SJCRH30 (cell line): ENCODE data around the gene SPATS2L. TPM values are rescaled to one million over a fixed set of nuclear protein-coding genes. Genes with fewer than 3 reads are reported as not detected.
A peak's percentile ranks its signal among the peaks of the same experiment; 100 is the strongest.

Experiments used
- DNase-seq, 2 experiments: peaks; one replicate each; pipeline ENCODE4 v3.0.0-alpha.2; 2015 to 2020
- H3K27ac ChIP-seq: fragments of 250-450 bp; sonication (Bioruptor Pico); 2 replicates; pipeline ENCODE4 v1.5.1; 2020; ENCODE audit warnings: mild to moderate bottlenecking, moderate library complexity
- H3K27me3 ChIP-seq: fragments of 250-450 bp; sonication (Bioruptor Pico); 2 replicates; pipeline ENCODE4 v1.5.1; 2020; ENCODE audit warnings: mild to moderate bottlenecking, moderate library complexity
- H3K36me3 ChIP-seq: fragments of 250-450 bp; sonication (Bioruptor Pico); 2 replicates; pipeline ENCODE4 v1.5.1; 2020; ENCODE audit warnings: mild to moderate bottlenecking, moderate library complexity
- H3K4me1 ChIP-seq: fragments of 250-450 bp; sonication (Bioruptor Pico); 2 replicates; pipeline ENCODE4 v1.5.1; 2020; ENCODE audit warnings: mild to moderate bottlenecking, moderate library complexity
- H3K4me3 ChIP-seq: fragments of 250-450 bp; sonication (Bioruptor Pico); 2 replicates; pipeline ENCODE4 v1.5.1; 2020; ENCODE audit warnings: mild to moderate bottlenecking, moderate library complexity
- H3K9me3 ChIP-seq: fragments of 250-450 bp; sonication (Bioruptor Pico); replicated peaks from 2 replicates; pipeline ENCODE4 v1.5.1; 2020; ENCODE audit warnings: mild to moderate bottlenecking, moderate library complexity
- total RNA-seq: library from RNA; depleted of rRNA; stranded (reverse); fragments of >200 nt; shearing (Covaris generic); gene quantifications from 2 replicates; pipeline ENCODE4 v1.2.3, GENCODE V29; 2014

SPATS2L gene
- total RNA-seq, 1 experiment from 2014 or later, result 339 TPM

GRCh38 chr2:200302940-200303727 lies 3.4 kb upstream of the SPATS2L start:
- Histone ChIP-seq H3K9me3 (no peaks in the 10 kb centered on the region), H3K27me3 (no peaks in the 10 kb centered on the region), H3K36me3 (peaks cover 6% of the 10 kb centered on the region), H3K4me3 (no peak overlapping the region), H3K27ac (peak overlapping the region; percentile 77; the same call in 1 of the 2 replicates), H3K4me1 (peaks cover 62% of the 10 kb centered on the region)
- no peak for DNase-seq

- Histone ChIP-seq H3K36me3 (peaks cover 27% of the 10 kb centered on the region), H3K4me1 (peaks cover 51% of the 10 kb centered on the region), H3K4me3 (peak overlapping the region; percentile 94), H3K27ac (peak overlapping the region; percentile 98), H3K9me3 (no peaks in the 10 kb centered on the region), H3K27me3 (no peaks in the 10 kb centered on the region)
- peak; percentile 61 to 73 for DNase-seq
Measured at GRCh38 chr2:200305797-200306195, 697 bp upstream of the SPATS2L start.

- Histone ChIP-seq H3K4me1 (peaks cover 50% of the 10 kb centered on the region), H3K9me3 (no peaks in the 10 kb centered on the region), H3K4me3 (peak overlapping the region; percentile 94), H3K27me3 (no peaks in the 10 kb centered on the region), H3K36me3 (peaks cover 38% of the 10 kb centered on the region), H3K27ac (peak overlapping the region; percentile 98)
- peak; percentile 51 to 57 for DNase-seq
Measured at GRCh38 chr2:200306931-200307723, 634 bp downstream of the SPATS2L start.

- peaks cover 42% of the 10 kb centered on the region for H3K4me1 ChIP-seq
- H3K4me3 ChIP-seq, result peak overlapping the region; percentile 94
- H3K27me3 ChIP-seq, result no peaks in the 10 kb centered on the region
- peaks cover 46% of the 10 kb centered on the region for H3K36me3 ChIP-seq
- peak in 1 of 2 experiments; percentile 58 for DNase-seq
- peak overlapping the region; percentile 98 for H3K27ac ChIP-seq
- H3K9me3 ChIP-seq, result no peaks in the 10 kb centered on the region
Measured at GRCh38 chr2:200307724-200308545, 1.4 kb downstream of the SPATS2L start.

GRCh38 chr2:200308546-200309295 lies 2.2 kb downstream of the SPATS2L start:
- peaks cover 44% of the 10 kb centered on the region for H3K4me1 ChIP-seq
- DNase-seq, result peak in 1 of 2 experiments; percentile 70
- H3K4me3 ChIP-seq, result peak overlapping the region; percentile 94
- H3K27ac ChIP-seq, result peak overlapping the region; percentile 98
- H3K36me3 ChIP-seq, result peaks cover 54% of the 10 kb centered on the region
- H3K9me3 ChIP-seq, result no peaks in the 10 kb centered on the region
- no peaks in the 10 kb centered on the region for H3K27me3 ChIP-seq

- Histone ChIP-seq H3K27ac (peak overlapping the region; percentile 98), H3K9me3 (no peaks in the 10 kb centered on the region), H3K4me3 (peak overlapping the region; percentile 94), H3K36me3 (peaks cover 60% of the 10 kb centered on the region), H3K27me3 (no peaks in the 10 kb centered on the region), H3K4me1 (peaks cover 51% of the 10 kb centered on the region)
- DNase-seq, result no peak
Measured at GRCh38 chr2:200309296-200310049, 3.0 kb downstream of the SPATS2L start.

- H3K27me3 ChIP-seq, result no peaks in the 10 kb centered on the region
- peak in 1 of 2 experiments; percentile 46 for DNase-seq
- H3K4me1 ChIP-seq, result peaks cover 54% of the 10 kb centered on the region
- no peak overlapping the region for H3K4me3 ChIP-seq
- H3K9me3 ChIP-seq, result no peaks in the 10 kb centered on the region
- no peak overlapping the region; the same call in 1 of the 2 replicates for H3K27ac ChIP-seq
- peaks cover 70% of the 10 kb centered on the region for H3K36me3 ChIP-seq
Measured at GRCh38 chr2:200310545-200310971, 4.1 kb downstream of the SPATS2L start.

GRCh38 chr2:200311139-200311538 lies 4.6 kb downstream of the SPATS2L start:
- H3K4me1 ChIP-seq, result peaks cover 58% of the 10 kb centered on the region
- no peak for DNase-seq
- H3K27me3 ChIP-seq, result no peaks in the 10 kb centered on the region
- H3K4me3 ChIP-seq, result no peak overlapping the region
- H3K9me3 ChIP-seq, result no peaks in the 10 kb centered on the region
- H3K36me3 ChIP-seq, result peaks cover 70% of the 10 kb centered on the region
- H3K27ac ChIP-seq, result no peak overlapping the region

GRCh38 chr2:200314976-200315567 lies 8.6 kb downstream of the SPATS2L start:
- Histone ChIP-seq H3K27ac (peak overlapping the region; percentile 33), H3K4me3 (no peak overlapping the region), H3K36me3 (peaks cover 75% of the 10 kb centered on the region), H3K4me1 (peaks cover 70% of the 10 kb centered on the region), H3K9me3 (no peaks in the 10 kb centered on the region), H3K27me3 (no peaks in the 10 kb centered on the region)
- DNase-seq, result peak; percentile 49 to 74

GRCh38 chr2:200317975-200318374 lies 11.5 kb downstream of the SPATS2L start:
- H3K4me3 ChIP-seq, result no peak overlapping the region
- H3K36me3 ChIP-seq, result peaks cover 70% of the 10 kb centered on the region
- no peak for DNase-seq
- peaks cover 56% of the 10 kb centered on the region for H3K4me1 ChIP-seq
- no peak overlapping the region for H3K27ac ChIP-seq
- H3K27me3 ChIP-seq, result no peaks in the 10 kb centered on the region
- no peaks in the 10 kb centered on the region; the same call in 1 of the 2 replicates for H3K9me3 ChIP-seq

- Histone ChIP-seq H3K27ac (no peak overlapping the region), H3K36me3 (peaks cover 60% of the 10 kb centered on the region), H3K27me3 (no peaks in the 10 kb centered on the region), H3K9me3 (no peaks in the 10 kb centered on the region; the same call in 1 of the 2 replicates), H3K4me1 (peaks cover 46% of the 10 kb centered on the region), H3K4me3 (no peak overlapping the region)
- no peak for DNase-seq
Measured at GRCh38 chr2:200318940-200319435, 12.5 kb downstream of the SPATS2L start.

GRCh38 chr2:200319548-200320337 lies 13.2 kb downstream of the SPATS2L start:
- H3K9me3 ChIP-seq, result no peaks in the 10 kb centered on the region; the same call in 1 of the 2 replicates
- no peak overlapping the region for H3K4me3 ChIP-seq
- H3K27me3 ChIP-seq, result no peaks in the 10 kb centered on the region
- peak overlapping the region; percentile 19; the same call in 1 of the 2 replicates for H3K27ac ChIP-seq
- peak in 1 of 2 experiments; percentile 37 for DNase-seq
- peaks cover 55% of the 10 kb centered on the region for H3K36me3 ChIP-seq
- peaks cover 38% of the 10 kb centered on the region for H3K4me1 ChIP-seq
